ENCODE results near the gene ZNF777.

DNA sequence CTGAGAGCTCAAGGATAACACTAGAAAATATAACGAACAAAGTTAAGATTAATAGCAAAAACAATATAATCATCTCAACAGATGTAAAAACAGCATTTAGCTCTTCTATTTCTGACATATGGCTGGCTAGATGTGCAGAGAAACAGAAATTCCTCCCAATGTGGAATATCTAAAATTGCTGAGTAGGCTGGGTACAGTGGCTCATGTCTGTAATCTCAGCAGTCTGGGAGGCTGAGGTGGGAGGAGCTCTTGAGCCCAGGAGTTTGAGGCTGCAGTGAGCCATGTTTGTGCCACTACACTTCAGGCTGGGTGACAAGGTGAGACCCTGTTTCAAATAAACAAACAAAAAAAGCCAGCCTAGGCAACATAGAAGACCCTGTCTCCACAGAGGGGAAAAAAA is 18.7 kb upstream of the ZNF777 start:
- TF ChIP-seq, protein P1, sequence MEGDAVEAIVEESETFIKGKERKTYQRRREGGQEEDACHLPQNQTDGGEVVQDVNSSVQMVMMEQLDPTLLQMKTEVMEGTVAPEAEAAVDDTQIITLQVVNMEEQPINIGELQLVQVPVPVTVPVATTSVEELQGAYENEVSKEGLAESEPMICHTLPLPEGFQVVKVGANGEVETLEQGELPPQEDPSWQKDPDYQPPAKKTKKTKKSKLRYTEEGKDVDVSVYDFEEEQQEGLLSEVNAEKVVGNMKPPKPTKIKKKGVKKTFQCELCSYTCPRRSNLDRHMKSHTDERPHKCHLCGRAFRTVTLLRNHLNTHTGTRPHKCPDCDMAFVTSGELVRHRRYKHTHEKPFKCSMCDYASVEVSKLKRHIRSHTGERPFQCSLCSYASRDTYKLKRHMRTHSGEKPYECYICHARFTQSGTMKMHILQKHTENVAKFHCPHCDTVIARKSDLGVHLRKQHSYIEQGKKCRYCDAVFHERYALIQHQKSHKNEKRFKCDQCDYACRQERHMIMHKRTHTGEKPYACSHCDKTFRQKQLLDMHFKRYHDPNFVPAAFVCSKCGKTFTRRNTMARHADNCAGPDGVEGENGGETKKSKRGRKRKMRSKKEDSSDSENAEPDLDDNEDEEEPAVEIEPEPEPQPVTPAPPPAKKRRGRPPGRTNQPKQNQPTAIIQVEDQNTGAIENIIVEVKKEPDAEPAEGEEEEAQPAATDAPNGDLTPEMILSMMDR (IDR thresholded peaks at IDR 0.05; ENCODE audit: insufficient read depth, low read length, poor library complexity, severe bottlenecking), result no peak
- no peak for TF ChIP-seq EZH2phosphoT487 (conservative IDR thresholded peaks at IDR 0.05; ENCODE audit: low read length)

Data from SU-DHL-6 (cell line).